Kidney (tissue), 14 donors: ENCODE results near the gene RHOT1. TPM values are rescaled to one million over a fixed set of nuclear protein-coding genes. Genes with fewer than 3 reads are reported as not detected.

Experiments used
- DNase-seq, 5 donors: peaks; one replicate each; pipeline ENCODE4 v3.0.0-alpha.2; 2013 to 2020
- FAIRE-seq: peaks from 2 replicates; lab custom pipeline; 2012; peaks lifted over from hg19 to GRCh38; lab: Jason Lieb, UNC
- H3K27ac ChIP-seq, 2 donors: one replicate each; pipeline ENCODE4 v1.7.0; 2013; ENCODE audit warnings: low read depth in 2 of 2, low read length in 2 of 2, inconsistent platforms in 1 of 2
- H3K27me3 ChIP-seq: one replicate; pipeline ENCODE4 v1.7.1; 2013; ENCODE audit warnings: low read length, inconsistent platforms; ENCODE audit not compliant: control insufficient read depth, insufficient read depth
- H3K36me3 ChIP-seq, 3 donors: one replicate each; pipeline versions ENCODE4 v1.7.0 to v1.7.1; 2013; ENCODE audit warnings: low read length in 3 of 3, control low read depth in 1 of 3, inconsistent platforms in 1 of 3; ENCODE audit not compliant: insufficient read depth in 3 of 3, control insufficient read depth in 2 of 3
- H3K4me1 ChIP-seq, 3 donors: one replicate each; pipeline versions ENCODE4 v1.7.0 to v1.7.1; 2013; ENCODE audit warnings: low read length in 3 of 3, inconsistent platforms in 1 of 3, low read depth in 1 of 3; ENCODE audit not compliant: control insufficient read depth in 2 of 3, insufficient read depth in 2 of 3
- H3K4me3 ChIP-seq, 3 donors: one replicate each; pipeline versions ENCODE4 v1.7.0 to v1.8.1; 2013; ENCODE audit warnings: low read length in 3 of 3, control low read depth in 1 of 3, inconsistent platforms in 1 of 3
- H3K9ac ChIP-seq, 3 donors: one replicate each; pipeline versions ENCODE4 v1.7.0 to v1.7.1; 2013; ENCODE audit warnings: low read length in 3 of 3, control low read depth in 1 of 3, inconsistent platforms in 1 of 3
- H3K9me3 ChIP-seq, 3 donors: one replicate each; pipeline versions ENCODE4 v1.7.0 to v1.7.1; 2013; ENCODE audit warnings: low read length in 3 of 3, control low read depth in 1 of 3, inconsistent platforms in 1 of 3; ENCODE audit not compliant: control insufficient read depth in 2 of 3, insufficient read depth in 1 of 3
- intact Hi-C: fragments of 100-400 bp; cut with DNase I; formaldehyde crosslinking; loops from one replicate; pipeline ENCODE4 v1.11.1; 2022
- polyA plus RNA-seq: library from polyadenylated mRNA; stranded (reverse); fragments of 350-450 nt; fragmentation: Illumina TruSeq; extraction: RNeasy Lipid Tissue Mini Kit (QIAGEN cat#74804); gene quantifications from one replicate; pipeline ENCODE4 v1.2.3, GENCODE V29; 2014; ENCODE audit warnings: low read depth, low replicate concordance; ENCODE audit not compliant: insufficient read depth
- total RNA-seq: library from RNA; stranded (reverse); fragmentation: NEBNext Ultra II Directional; extraction: Animal tissue kit (Norgen Biotek cat#: 25700); gene quantifications from one replicate; pipeline ENCODE4 v1.2.1, GENCODE V29; 2021
- TF ChIP-seq, protein P1 (sequence below): IDR thresholded peaks from 3 replicates; pipeline ENCODE4 v1.5.1; 2012; ENCODE audit warnings: mild to moderate bottlenecking, moderate library complexity, borderline replicate concordance; ENCODE audit not compliant: insufficient read depth; ENCODE audit errors: extremely low read depth
- donor health status: control.
- donor health status: control.
- donor health status: control.
- donor health status: control.
- donor health status: control.
- donor health status: DM: yes; HTN: yes; CAD: no.
- donor health status: Normal renal cell carcinoma (clear cell type).

RHOT1 gene
- total and polyA plus RNA-seq, 2 donors from 2014 or later: 25.6 to 30.4 TPM

GRCh38 chr17:32150358-32150757 lies 8.1 kb downstream of the RHOT1 start:
- Histone ChIP-seq H3K9ac (no peak overlapping the region), H3K27me3 (no peaks in the 10 kb centered on the region), H3K27ac (no peak overlapping the region), H3K4me1 (no peaks in the 10 kb centered on the region), H3K36me3 (peaks cover 0 to 7% (median 2%) of the 10 kb centered on the region in 3 donors), H3K9me3 (no peaks in the 10 kb centered on the region), H3K4me3 (no peak overlapping the region)
- TF ChIP-seq, protein P1, sequence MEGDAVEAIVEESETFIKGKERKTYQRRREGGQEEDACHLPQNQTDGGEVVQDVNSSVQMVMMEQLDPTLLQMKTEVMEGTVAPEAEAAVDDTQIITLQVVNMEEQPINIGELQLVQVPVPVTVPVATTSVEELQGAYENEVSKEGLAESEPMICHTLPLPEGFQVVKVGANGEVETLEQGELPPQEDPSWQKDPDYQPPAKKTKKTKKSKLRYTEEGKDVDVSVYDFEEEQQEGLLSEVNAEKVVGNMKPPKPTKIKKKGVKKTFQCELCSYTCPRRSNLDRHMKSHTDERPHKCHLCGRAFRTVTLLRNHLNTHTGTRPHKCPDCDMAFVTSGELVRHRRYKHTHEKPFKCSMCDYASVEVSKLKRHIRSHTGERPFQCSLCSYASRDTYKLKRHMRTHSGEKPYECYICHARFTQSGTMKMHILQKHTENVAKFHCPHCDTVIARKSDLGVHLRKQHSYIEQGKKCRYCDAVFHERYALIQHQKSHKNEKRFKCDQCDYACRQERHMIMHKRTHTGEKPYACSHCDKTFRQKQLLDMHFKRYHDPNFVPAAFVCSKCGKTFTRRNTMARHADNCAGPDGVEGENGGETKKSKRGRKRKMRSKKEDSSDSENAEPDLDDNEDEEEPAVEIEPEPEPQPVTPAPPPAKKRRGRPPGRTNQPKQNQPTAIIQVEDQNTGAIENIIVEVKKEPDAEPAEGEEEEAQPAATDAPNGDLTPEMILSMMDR: no peak
- no peak for DNase-seq
- no peak for FAIRE-seq
- intact Hi-C loops: no loop called here

- no peak for FAIRE-seq
Observed at GRCh38 chr17:32152130-32152529, 9.8 kb downstream of the RHOT1 start.

GRCh38 chr17:32155896-32156295 lies 13.6 kb downstream of the RHOT1 start:
- H3K4me1 ChIP-seq: no peaks in the 10 kb centered on the region
- H3K27me3 ChIP-seq: no peaks in the 10 kb centered on the region
- no peak overlapping the region for H3K27ac ChIP-seq
- H3K4me3 ChIP-seq: no peak overlapping the region
- TF ChIP-seq, protein P1: no peak
- H3K36me3 ChIP-seq: peaks cover 0 to 17% (median 8%) of the 10 kb centered on the region in 3 donors
- H3K9ac ChIP-seq: no peak overlapping the region
- H3K9me3 ChIP-seq: no peaks in the 10 kb centered on the region
- no peak for FAIRE-seq
- intact Hi-C loops: no loop called here
- no peak for DNase-seq

More at GRCh38 chr17:32152130-32152529, 9.8 kb downstream of the RHOT1 start:
- H3K9ac ChIP-seq: no peak overlapping the region
- intact Hi-C loops: no loop called here
- H3K27me3 ChIP-seq: no peaks in the 10 kb centered on the region
- no peaks in the 10 kb centered on the region for H3K9me3 ChIP-seq
- TF ChIP-seq, protein P1: no peak
- peak in 1 of 5 donors; percentile 5 for DNase-seq
- H3K27ac ChIP-seq: no peak overlapping the region
- no peak overlapping the region for H3K4me3 ChIP-seq
- H3K36me3 ChIP-seq: peaks cover 0 to 7% (median 2%) of the 10 kb centered on the region in 3 donors
- H3K4me1 ChIP-seq: no peaks in the 10 kb centered on the region

DNA sequence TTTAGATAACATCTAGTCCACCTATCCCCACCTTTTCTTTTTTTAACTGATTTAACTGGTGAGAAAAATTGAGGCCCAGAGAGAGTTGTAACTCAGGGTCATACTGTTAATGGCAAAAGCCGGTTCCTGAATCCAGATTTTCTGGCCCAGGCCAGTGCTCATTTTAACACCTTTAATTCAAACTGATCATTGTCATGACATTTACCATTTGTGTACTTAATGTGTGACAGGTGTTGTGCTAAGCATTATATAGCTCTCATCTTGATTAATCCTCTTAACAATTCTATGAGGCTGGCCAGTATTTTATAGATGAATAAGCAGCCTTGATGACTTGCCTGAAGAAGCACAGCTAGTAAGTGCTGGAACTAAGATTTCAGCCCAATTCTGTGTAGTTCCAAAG lies 14.4 kb downstream of the RHOT1 start:
- TF ChIP-seq, protein P1: no peak
- FAIRE-seq: no peak
- Histone ChIP-seq H3K27me3 (no peaks in the 10 kb centered on the region), H3K4me3 (no peak overlapping the region), H3K36me3 (peaks cover 0 to 17% (median 8%) of the 10 kb centered on the region in 3 donors), H3K9me3 (no peaks in the 10 kb centered on the region), H3K9ac (no peak overlapping the region), H3K27ac (no peak overlapping the region), H3K4me1 (no peaks in the 10 kb centered on the region)
- intact Hi-C loops: no loop called here
- no peak for DNase-seq
